Measurements from ENCODE around the gene MED31. TPM values are rescaled to one million over a fixed set of nuclear protein-coding genes. Genes with fewer than 3 reads are reported as not detected.

The MED31 gene
- total and polyA plus RNA-seq, 2 experiments from 2014 or later = 5.5 to 49.3 TPM

DNA sequence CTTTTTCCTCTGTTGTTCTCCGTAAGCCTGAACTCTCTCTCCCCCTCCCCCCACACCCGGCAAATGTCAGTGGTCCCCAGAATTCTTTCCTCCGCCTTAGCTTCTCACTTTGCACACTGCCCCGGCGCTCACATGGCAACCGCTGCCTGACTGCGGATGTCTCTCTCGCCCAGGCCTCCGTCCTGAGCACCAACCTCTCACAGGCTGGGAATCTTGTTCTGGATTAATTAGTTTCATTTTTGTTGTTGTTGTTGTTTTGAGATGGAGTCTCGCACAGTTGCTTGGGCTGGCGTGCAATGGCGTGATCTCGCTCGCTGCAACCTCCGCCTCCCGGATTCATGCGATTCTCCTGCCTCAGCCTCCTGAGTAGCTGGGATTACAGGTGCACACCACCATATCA lies 16.8 kb upstream of the MED31 start:
- Histone ChIP-seq H3K4me1 (ENCODE audit: insufficient read depth) (no peaks in the 10 kb centered on the region), H3K4me2 (no peak overlapping the region), H3K36me3 (ENCODE audit: insufficient read depth) (no peaks in the 10 kb centered on the region), H3K9me2 (ENCODE audit: insufficient read depth) (no peaks in the 10 kb centered on the region), H3K27ac (ENCODE audit: low read depth) (no peak overlapping the region), H3F3A (replicated peaks; ENCODE audit: low read depth) (no peaks in the 10 kb centered on the region), H4K20me1 (replicated peaks; ENCODE audit: insufficient read depth) (peaks cover 7% of the 10 kb centered on the region; the same call in 1 of the 2 replicates), H3K27me3 (ENCODE audit: insufficient read depth) (peaks cover 13% of the 10 kb centered on the region), H3K4me3 (no peak overlapping the region), H2AFZ (no peak overlapping the region), H3K79me2 (replicated peaks; ENCODE audit: insufficient read depth) (no peaks in the 10 kb centered on the region)
- Mint-ChIP-seq H3K27me3 (ENCODE audit: insufficient read depth, low read depth, poor library complexity) (peaks cover 16% of the 10 kb centered on the region), H3K4me3 (no peak overlapping the region), H3K27ac (no peak overlapping the region), H3K4me1 (peaks cover 8% of the 10 kb centered on the region; the same call in 2 of the 3 replicates), H3K36me3 (ENCODE audit: low read depth) (no peaks in the 10 kb centered on the region), H3K9me3 (no peaks in the 10 kb centered on the region)
- ATAC-seq (no peak), DNase-seq (ENCODE audit: low spot score) (no peak)
- TF ChIP-seq NANOG (IDR thresholded peaks at IDR 0.05; ENCODE audit: borderline replicate concordance) (no peak), ZNF114 (CRISPR knock-in tag; IDR thresholded peaks at IDR 0.05) (no peak), CTCF (conservative IDR thresholded peaks at IDR 0.05; ENCODE audit: low read depth in 2 of 2) (no peak), STAT1 (IDR thresholded peaks at IDR 0.05; ENCODE audit: unreplicated experiment) (no peak), EZH2phosphoT487 (IDR thresholded peaks at IDR 0.05; ENCODE audit: unreplicated experiment) (no peak), ZNF331 (CRISPR knock-in tag; IDR thresholded peaks at IDR 0.05; ENCODE audit: low read depth) (no peak), CREB1 (CRISPR knock-in tag; IDR thresholded peaks at IDR 0.05; ENCODE audit: low read depth) (no peak), ZNF462 (CRISPR knock-in tag; IDR thresholded peaks at IDR 0.05) (no peak), JUNB (IDR thresholded peaks at IDR 0.05; ENCODE audit: unreplicated experiment) (no peak), EZH2 (IDR thresholded peaks at IDR 0.05; ENCODE audit: low read depth, unreplicated experiment) (no peak), POLR2AphosphoS5 (IDR thresholded peaks at IDR 0.05; ENCODE audit: low read depth) (no peak)
- TF ChIP-seq, protein P1, sequence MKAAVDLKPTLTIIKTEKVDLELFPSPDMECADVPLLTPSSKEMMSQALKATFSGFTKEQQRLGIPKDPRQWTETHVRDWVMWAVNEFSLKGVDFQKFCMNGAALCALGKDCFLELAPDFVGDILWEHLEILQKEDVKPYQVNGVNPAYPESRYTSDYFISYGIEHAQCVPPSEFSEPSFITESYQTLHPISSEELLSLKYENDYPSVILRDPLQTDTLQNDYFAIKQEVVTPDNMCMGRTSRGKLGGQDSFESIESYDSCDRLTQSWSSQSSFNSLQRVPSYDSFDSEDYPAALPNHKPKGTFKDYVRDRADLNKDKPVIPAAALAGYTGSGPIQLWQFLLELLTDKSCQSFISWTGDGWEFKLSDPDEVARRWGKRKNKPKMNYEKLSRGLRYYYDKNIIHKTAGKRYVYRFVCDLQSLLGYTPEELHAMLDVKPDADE (IDR thresholded peaks at IDR 0.05) = no peak
- TF ChIP-seq, protein P2, sequence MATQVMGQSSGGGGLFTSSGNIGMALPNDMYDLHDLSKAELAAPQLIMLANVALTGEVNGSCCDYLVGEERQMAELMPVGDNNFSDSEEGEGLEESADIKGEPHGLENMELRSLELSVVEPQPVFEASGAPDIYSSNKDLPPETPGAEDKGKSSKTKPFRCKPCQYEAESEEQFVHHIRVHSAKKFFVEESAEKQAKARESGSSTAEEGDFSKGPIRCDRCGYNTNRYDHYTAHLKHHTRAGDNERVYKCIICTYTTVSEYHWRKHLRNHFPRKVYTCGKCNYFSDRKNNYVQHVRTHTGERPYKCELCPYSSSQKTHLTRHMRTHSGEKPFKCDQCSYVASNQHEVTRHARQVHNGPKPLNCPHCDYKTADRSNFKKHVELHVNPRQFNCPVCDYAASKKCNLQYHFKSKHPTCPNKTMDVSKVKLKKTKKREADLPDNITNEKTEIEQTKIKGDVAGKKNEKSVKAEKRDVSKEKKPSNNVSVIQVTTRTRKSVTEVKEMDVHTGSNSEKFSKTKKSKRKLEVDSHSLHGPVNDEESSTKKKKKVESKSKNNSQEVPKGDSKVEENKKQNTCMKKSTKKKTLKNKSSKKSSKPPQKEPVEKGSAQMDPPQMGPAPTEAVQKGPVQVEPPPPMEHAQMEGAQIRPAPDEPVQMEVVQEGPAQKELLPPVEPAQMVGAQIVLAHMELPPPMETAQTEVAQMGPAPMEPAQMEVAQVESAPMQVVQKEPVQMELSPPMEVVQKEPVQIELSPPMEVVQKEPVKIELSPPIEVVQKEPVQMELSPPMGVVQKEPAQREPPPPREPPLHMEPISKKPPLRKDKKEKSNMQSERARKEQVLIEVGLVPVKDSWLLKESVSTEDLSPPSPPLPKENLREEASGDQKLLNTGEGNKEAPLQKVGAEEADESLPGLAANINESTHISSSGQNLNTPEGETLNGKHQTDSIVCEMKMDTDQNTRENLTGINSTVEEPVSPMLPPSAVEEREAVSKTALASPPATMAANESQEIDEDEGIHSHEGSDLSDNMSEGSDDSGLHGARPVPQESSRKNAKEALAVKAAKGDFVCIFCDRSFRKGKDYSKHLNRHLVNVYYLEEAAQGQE (IDR thresholded peaks at IDR 0.05; ENCODE audit: unreplicated experiment) = no peak
